ENCODE measurements around the gene CMTR1. TPM values are rescaled to one million over a fixed set of nuclear protein-coding genes. Genes with fewer than 3 reads are reported as not detected.

Gene CMTR1
- total and polyA plus RNA-seq, 10 donors, result 19.4 to 62.4 (median 45.3) TPM

- H3K4me1 ChIP-seq, result peaks cover 0 to 7% (median 2%) of the 10 kb centered on the region in 6 donors
- no peak overlapping the region for H3K27ac ChIP-seq
- H3K36me3 ChIP-seq, result no peaks in the 10 kb centered on the region
- TF ChIP-seq CTCF (IDR thresholded peaks at IDR 0.05 in 8 of 11, conservative IDR thresholded peaks at IDR 0.05 in 3 of 11), result no peak
- no peak for TF ChIP-seq POLR2AphosphoS5 (IDR thresholded peaks at IDR 0.05)
- TF ChIP-seq POLR2A (IDR thresholded peaks at IDR 0.05), result no peak
- DNase-seq, result no peak
- no peaks in the 10 kb centered on the region for H3K9me3 ChIP-seq
- H3K27me3 ChIP-seq (replicated peaks in 1 of 7), result peaks cover 0 to 23% (median 0%) of the 10 kb centered on the region in 7 donors
- WGBS, 5 donors, result 87 to 95% (median 88%) methylated on average over 3 of the region's 3 CpGs
- intact Hi-C loops (cut with DNase I; ENCODE audit: low total_unique reads), result no loop called here
- H3K4me3 ChIP-seq, result no peak overlapping the region
Observed at GRCh38 chr6:37522836-37523235, 89.8 kb downstream of the CMTR1 start.

- no peak for DNase-seq
- Histone ChIP-seq H3K4me3 (no peak overlapping the region), H3K27ac (no peak overlapping the region), H3K4me1 (peaks cover 0 to 5% (median 0%) of the 10 kb centered on the region in 6 donors), H3K9me3 (no peaks in the 10 kb centered on the region), H3K36me3 (no peaks in the 10 kb centered on the region), H3K27me3 (replicated peaks in 1 of 7) (peaks cover 0 to 28% (median 0%) of the 10 kb centered on the region in 7 donors)
- no peak for TF ChIP-seq POLR2AphosphoS5 (IDR thresholded peaks at IDR 0.05)
- TF ChIP-seq CTCF (IDR thresholded peaks at IDR 0.05 in 8 of 11, conservative IDR thresholded peaks at IDR 0.05 in 3 of 11), result no peak
- no peak for TF ChIP-seq POLR2A (IDR thresholded peaks at IDR 0.05)
- WGBS, 5 donors, result 65 to 74% (median 70%) methylated on average over 7 of the region's 7 CpGs
- intact Hi-C loops (cut with DNase I; ENCODE audit: low total_unique reads), result no loop called here
Observed at GRCh38 chr6:37523412-37523811, 90.4 kb downstream of the CMTR1 start.

DNA sequence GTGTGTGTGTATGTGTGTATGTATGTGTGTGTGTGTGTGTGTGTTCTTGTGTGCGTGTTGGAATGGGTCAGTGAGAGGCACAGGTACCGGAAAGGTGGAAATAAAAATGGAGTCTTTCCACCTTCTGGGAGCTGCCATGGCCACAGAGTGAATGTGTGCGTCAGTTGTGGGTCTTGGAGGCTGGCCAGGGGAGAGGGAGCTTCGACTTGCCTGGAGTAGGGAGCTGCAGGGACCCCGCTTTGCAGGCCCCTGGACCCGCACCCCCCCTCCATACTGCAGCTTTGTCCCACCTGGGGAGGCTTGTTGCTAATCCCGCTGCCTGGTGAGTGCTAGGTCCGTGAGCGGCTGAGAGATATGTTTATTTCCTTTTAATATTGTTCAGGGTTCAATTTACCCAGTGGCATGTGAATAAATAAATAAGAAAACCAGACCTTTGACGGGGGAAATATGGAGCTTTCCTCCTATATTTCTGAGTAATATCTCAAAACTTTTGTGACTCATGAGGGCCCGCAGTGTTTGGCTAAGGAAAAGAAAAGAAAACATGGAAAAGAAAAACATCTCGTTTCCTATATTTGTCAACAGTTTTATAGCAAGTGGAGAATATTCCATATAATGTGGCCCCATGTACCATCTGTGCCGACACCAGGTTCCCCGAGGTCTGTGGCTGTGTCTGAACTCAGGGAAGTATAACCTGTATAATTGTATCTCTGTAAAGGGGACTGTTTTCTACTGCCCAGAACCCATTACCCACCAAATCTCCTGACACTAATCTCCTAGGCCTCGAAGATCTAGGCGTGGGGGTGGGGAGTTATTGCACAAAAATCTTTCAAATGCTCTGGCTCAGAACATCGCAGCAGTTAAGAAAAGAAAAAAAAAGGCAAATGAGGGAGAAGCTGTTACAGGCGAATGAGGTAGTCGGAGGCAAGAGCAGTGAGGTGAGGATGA lies 91.3 kb downstream of the CMTR1 start:
- intact Hi-C loops (cut with DNase I; ENCODE audit: low total_unique reads), result no loop called here
- no peak for TF ChIP-seq POLR2A (IDR thresholded peaks at IDR 0.05)
- no peak for TF ChIP-seq CTCF (IDR thresholded peaks at IDR 0.05 in 8 of 11, conservative IDR thresholded peaks at IDR 0.05 in 3 of 11)
- TF ChIP-seq POLR2AphosphoS5 (IDR thresholded peaks at IDR 0.05), result no peak
- peaks cover 0 to 28% (median 0%) of the 10 kb centered on the region in 7 donors for H3K27me3 ChIP-seq (replicated peaks in 1 of 7)
- H3K4me3 ChIP-seq, result no peak overlapping the region
- no peak for DNase-seq
- WGBS, 5 donors, result 75 to 89% (median 82%) methylated on average over 19 of the region's 19 CpGs
- no peaks in the 10 kb centered on the region for H3K9me3 ChIP-seq
- peaks cover 0 to 5% (median 0%) of the 10 kb centered on the region in 6 donors for H3K4me1 ChIP-seq
- H3K27ac ChIP-seq, result no peak overlapping the region
- H3K36me3 ChIP-seq, result no peaks in the 10 kb centered on the region

- H3K4me1 ChIP-seq, result peaks cover 0 to 5% (median 0%) of the 10 kb centered on the region in 6 donors
- DNase-seq, result no peak
- no peaks in the 10 kb centered on the region for H3K36me3 ChIP-seq
- H3K27me3 ChIP-seq (replicated peaks in 1 of 7), result peaks cover 0 to 31% (median 0%) of the 10 kb centered on the region in 7 donors
- WGBS, 5 donors, result 86 to 95% (median 88%) methylated on average over 4 of the region's 4 CpGs
- H3K9me3 ChIP-seq, result no peaks in the 10 kb centered on the region
- TF ChIP-seq POLR2A (IDR thresholded peaks at IDR 0.05), result no peak
- no peak for TF ChIP-seq CTCF (IDR thresholded peaks at IDR 0.05 in 8 of 11, conservative IDR thresholded peaks at IDR 0.05 in 3 of 11)
- no peak for TF ChIP-seq POLR2AphosphoS5 (IDR thresholded peaks at IDR 0.05)
- H3K4me3 ChIP-seq, result no peak overlapping the region
- intact Hi-C loops (cut with DNase I; ENCODE audit: low total_unique reads), result no loop called here
- no peak overlapping the region for H3K27ac ChIP-seq
Observed at GRCh38 chr6:37524970-37525318, 91.9 kb downstream of the CMTR1 start.

Data from spleen (tissue), 11 donors.